Measurements from ENCODE around the gene ALDH4A1. TPM values are rescaled to one million over a fixed set of nuclear protein-coding genes. Genes with fewer than 3 reads are reported as not detected.

ALDH4A1 gene
- total and polyA plus RNA-seq, 2 of the 4 experiments (the other 2 are of a cell fraction), result 8.6 to 21.1 TPM

DNA sequence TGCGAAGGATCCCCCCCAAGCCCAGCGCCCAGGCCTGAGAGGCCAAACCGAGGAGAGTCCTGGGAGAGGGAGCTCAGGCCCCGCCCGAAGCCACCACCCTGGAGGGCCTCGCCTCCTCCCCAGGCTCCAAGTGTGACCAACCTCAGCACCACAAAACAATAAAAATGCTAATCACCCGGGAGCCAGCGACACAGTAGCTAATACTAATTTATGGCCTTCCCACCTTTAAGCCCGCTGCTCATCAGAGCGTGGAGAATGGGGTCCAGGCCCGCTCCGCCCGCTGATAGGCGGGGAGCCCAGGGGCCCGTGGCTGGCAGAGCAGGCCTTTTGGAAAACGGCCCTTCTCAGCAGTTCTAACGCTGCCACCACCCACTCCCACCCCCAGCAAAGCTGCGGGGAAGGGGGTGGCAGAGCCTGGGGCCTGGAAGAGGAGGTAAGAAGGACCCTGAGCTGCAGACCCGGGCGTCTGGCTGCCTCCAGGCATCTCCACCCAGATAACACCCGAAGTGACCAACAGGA is 22.5 kb downstream of the ALDH4A1 start:
- Histone ChIP-seq H3K4me3 (ENCODE audit: insufficient read depth, low read depth, low read length) (no peak overlapping the region), H4K91ac (ENCODE audit: insufficient read depth, low read depth, low read length) (no peak overlapping the region), H2AK9ac (replicated peaks; ENCODE audit: low read depth, low read length, poor library complexity) (no peak overlapping the region), H3K27ac (ENCODE audit: insufficient read depth, low read length) (no peak overlapping the region), H3K9me3 (ENCODE audit: control insufficient read depth, insufficient read depth, low read length) (no peaks in the 10 kb centered on the region), H3K79me1 (ENCODE audit: low read depth in 1 of 2, low read length in 2 of 2) (no peaks in the 10 kb centered on the region), H3K23ac (ENCODE audit: low read depth, low read length) (no peak overlapping the region), H3K9me1 (ENCODE audit: insufficient read depth, low read length) (no peaks in the 10 kb centered on the region), H3K4ac (ENCODE audit: low read depth, low read length) (no peak overlapping the region), H3K14ac (replicated peaks; ENCODE audit: low read depth, low read length) (no peak overlapping the region), H4K5ac (ENCODE audit: low read depth, low read length) (no peak overlapping the region), H2BK20ac (ENCODE audit: low read depth, low read length) (no peak overlapping the region), H3K9ac (ENCODE audit: low read depth, low read length) (no peak overlapping the region), H3K18ac (ENCODE audit: low read depth, low read length) (no peak overlapping the region), H2BK5ac (ENCODE audit: low read depth, low read length, poor library complexity, severe bottlenecking) (no peak overlapping the region), H4K8ac (ENCODE audit: low read depth in 2 of 2, low read length in 2 of 2) (no peak overlapping the region), H2AFZ (replicated peaks; ENCODE audit: low read length, poor library complexity) (no peak overlapping the region), H4K20me1 (ENCODE audit: insufficient read depth, low read length) (no peaks in the 10 kb centered on the region; the same call in none of the 2 replicates), H2BK15ac (ENCODE audit: low read depth, low read length) (no peak overlapping the region), H3K36me3 (ENCODE audit: control insufficient read depth, insufficient read depth, low read length) (peaks cover 2% of the 10 kb centered on the region), H3K4me2 (ENCODE audit: low read depth, low read length) (no peak overlapping the region), H3K27me3 (ENCODE audit: control insufficient read depth, insufficient read depth, low read length) (no peaks in the 10 kb centered on the region), H3K4me1 (ENCODE audit: control insufficient read depth, insufficient read depth, low read length) (no peaks in the 10 kb centered on the region), H2AK5ac (ENCODE audit: low read depth, low read length) (no peak overlapping the region), H3K56ac (ENCODE audit: extremely low read depth, insufficient read depth, low read length) (no peak overlapping the region), H2BK120ac (ENCODE audit: low read depth, low read length) (no peak overlapping the region)
- in situ Hi-C loops (cut with MboI; ENCODE audit: low sequenced_read_pairs), result loop anchor here (10.0 kb wide), 1 partner anchor 285 kb away; no protein-coding TSS in a partner anchor
- no TSS peak for BruUV-seq (replicated peaks)
- no peak for ATAC-seq (ENCODE audit: low read depth)
- TF ChIP-seq RAD21 (IDR thresholded peaks at IDR 0.05; ENCODE audit: low read length), result no peak
- no peak for TF ChIP-seq FOS (IDR thresholded peaks at IDR 0.05; ENCODE audit: low read depth, low read length)
- TF ChIP-seq CHD1 (IDR thresholded peaks at IDR 0.05; ENCODE audit: low read depth, low read length), result no peak
- TF ChIP-seq, protein P1, sequence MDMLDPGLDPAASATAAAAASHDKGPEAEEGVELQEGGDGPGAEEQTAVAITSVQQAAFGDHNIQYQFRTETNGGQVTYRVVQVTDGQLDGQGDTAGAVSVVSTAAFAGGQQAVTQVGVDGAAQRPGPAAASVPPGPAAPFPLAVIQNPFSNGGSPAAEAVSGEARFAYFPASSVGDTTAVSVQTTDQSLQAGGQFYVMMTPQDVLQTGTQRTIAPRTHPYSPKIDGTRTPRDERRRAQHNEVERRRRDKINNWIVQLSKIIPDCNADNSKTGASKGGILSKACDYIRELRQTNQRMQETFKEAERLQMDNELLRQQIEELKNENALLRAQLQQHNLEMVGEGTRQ (IDR thresholded peaks at IDR 0.05; ENCODE audit: low read depth, low read length), result no peak
- no peak for TF ChIP-seq POLR2A (IDR thresholded peaks at IDR 0.05; ENCODE audit: low read depth, low read length)
- TF ChIP-seq BHLHE40 (IDR thresholded peaks at IDR 0.05; ENCODE audit: low read depth, low read length), result no peak
- TF ChIP-seq RFX5 (IDR thresholded peaks at IDR 0.05; ENCODE audit: low read depth, low read length), result no peak
- no peak for TF ChIP-seq NFE2L2 (IDR thresholded peaks at IDR 0.05; ENCODE audit: low read depth, low read length)
- no peak for TF ChIP-seq CEBPB (IDR thresholded peaks at IDR 0.05; ENCODE audit: low read depth, low read length)
- TF ChIP-seq, protein P2, sequence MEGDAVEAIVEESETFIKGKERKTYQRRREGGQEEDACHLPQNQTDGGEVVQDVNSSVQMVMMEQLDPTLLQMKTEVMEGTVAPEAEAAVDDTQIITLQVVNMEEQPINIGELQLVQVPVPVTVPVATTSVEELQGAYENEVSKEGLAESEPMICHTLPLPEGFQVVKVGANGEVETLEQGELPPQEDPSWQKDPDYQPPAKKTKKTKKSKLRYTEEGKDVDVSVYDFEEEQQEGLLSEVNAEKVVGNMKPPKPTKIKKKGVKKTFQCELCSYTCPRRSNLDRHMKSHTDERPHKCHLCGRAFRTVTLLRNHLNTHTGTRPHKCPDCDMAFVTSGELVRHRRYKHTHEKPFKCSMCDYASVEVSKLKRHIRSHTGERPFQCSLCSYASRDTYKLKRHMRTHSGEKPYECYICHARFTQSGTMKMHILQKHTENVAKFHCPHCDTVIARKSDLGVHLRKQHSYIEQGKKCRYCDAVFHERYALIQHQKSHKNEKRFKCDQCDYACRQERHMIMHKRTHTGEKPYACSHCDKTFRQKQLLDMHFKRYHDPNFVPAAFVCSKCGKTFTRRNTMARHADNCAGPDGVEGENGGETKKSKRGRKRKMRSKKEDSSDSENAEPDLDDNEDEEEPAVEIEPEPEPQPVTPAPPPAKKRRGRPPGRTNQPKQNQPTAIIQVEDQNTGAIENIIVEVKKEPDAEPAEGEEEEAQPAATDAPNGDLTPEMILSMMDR (conservative IDR thresholded peaks at IDR 0.05; ENCODE audit: low read depth, low read length), result no peak
- TF ChIP-seq, protein P3, sequence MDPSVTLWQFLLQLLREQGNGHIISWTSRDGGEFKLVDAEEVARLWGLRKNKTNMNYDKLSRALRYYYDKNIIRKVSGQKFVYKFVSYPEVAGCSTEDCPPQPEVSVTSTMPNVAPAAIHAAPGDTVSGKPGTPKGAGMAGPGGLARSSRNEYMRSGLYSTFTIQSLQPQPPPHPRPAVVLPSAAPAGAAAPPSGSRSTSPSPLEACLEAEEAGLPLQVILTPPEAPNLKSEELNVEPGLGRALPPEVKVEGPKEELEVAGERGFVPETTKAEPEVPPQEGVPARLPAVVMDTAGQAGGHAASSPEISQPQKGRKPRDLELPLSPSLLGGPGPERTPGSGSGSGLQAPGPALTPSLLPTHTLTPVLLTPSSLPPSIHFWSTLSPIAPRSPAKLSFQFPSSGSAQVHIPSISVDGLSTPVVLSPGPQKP (IDR thresholded peaks at IDR 0.05; ENCODE audit: borderline replicate concordance, low read depth, low read length), result no peak
- TF ChIP-seq SMC3 (IDR thresholded peaks at IDR 0.05; ENCODE audit: low read depth, low read length), result no peak
- TF ChIP-seq MAFK (IDR thresholded peaks at IDR 0.05; ENCODE audit: low read depth, low read length), result no peak
- TF ChIP-seq RCOR1 (IDR thresholded peaks at IDR 0.05; ENCODE audit: insufficient replicate concordance, low read length), result no peak
- no peak for TF ChIP-seq MAZ (IDR thresholded peaks at IDR 0.05; ENCODE audit: borderline replicate concordance, low read depth, low read length)
- TF ChIP-seq MXI1 (IDR thresholded peaks at IDR 0.05; ENCODE audit: borderline replicate concordance, low read depth, low read length), result no peak
- 92% methylated on average over 2 of the region's 21 CpGs; no CpG with 5 or more reads in 1 of the 2 experiments for WGBS, 2 experiments (ENCODE audit: extremely low coverage in 2 of 2, insufficient read length in 1 of 2)
- dilution Hi-C loops (cut with HindIII; ENCODE audit: low sequenced_read_pairs, unreplicated experiment), result no loop called here
- CTCF ChIA-PET, result no interaction called here
- no peak for DNase-seq
- intact Hi-C loops (cut with micrococcal nuclease), result no loop called here
- POLR2A ChIA-PET (ENCODE audit: unreplicated experiment), result no interaction called here
